SK-N-SH (cell line): ENCODE measurements around the gene AGBL4. TPM values are rescaled to one million over a fixed set of nuclear protein-coding genes. Genes with fewer than 3 reads are reported as not detected.

Experiments used
- CTCF ChIA-PET: fragments of 300-600, 350-600 bp; formaldehyde crosslinking; extraction: SDS; loops from one replicate; lab custom pipeline; 2021; lab: Yijun Ruan, JAX
- POLR2A ChIA-PET: fragments of 350-600 bp; sonication (Branson Sonifier 250); formaldehyde crosslinking; extraction: SDS; loops from one replicate; lab custom pipeline; 2020; ENCODE audit warnings: antibody characterized with exemption, inconsistent platforms; lab: Yijun Ruan, JAX
- DNase-seq: peaks from one replicate; pipeline ENCODE4 v3.0.0; 2012
- H2AFZ ChIP-seq: fragments of 200-600 bp; sonication (generic); 2 replicates; pipeline ENCODE4 v1.8.1; 2016; ENCODE audit warnings: antibody characterized with exemption, mild to moderate bottlenecking, low read depth
- H3F3A ChIP-seq: fragments of 200-600 bp; sonication (generic); replicated peaks from 2 replicates; pipeline ENCODE3; 2016; ENCODE audit warnings: antibody characterized with exemption, mild to moderate bottlenecking; ENCODE audit not compliant: insufficient read depth
- H3K27ac ChIP-seq, 2 experiments: fragments of 200-500 bp in 1 of 2; fragments of 200-600 bp in 1 of 2; sonication (Bioruptor generic) in 1 of 2; sonication (generic), shearing (Covaris generic) in 1 of 2; 2 replicates each; pipeline versions ENCODE4 v1.5.1 to v1.6.1; 2014 to 2016; ENCODE audit warnings: low read depth in 2 of 2, inconsistent platforms in 1 of 2, low read length in 1 of 2, mild to moderate bottlenecking in 1 of 2, mixed read lengths in 1 of 2
- H3K27me3 ChIP-seq: fragments of 200-600 bp; sonication (generic), shearing (Covaris generic); 2 replicates; pipeline ENCODE4 v1.6.1; 2016; ENCODE audit warnings: mixed run types; ENCODE audit not compliant: insufficient read depth
- H3K36me3 ChIP-seq, 2 experiments: fragments of 200-500 bp in 1 of 2; fragments of 200-600 bp in 1 of 2; sonication (Bioruptor generic) in 1 of 2; sonication (generic) in 1 of 2; replicated peaks in 1 of 2; 2 replicates each; pipeline versions ENCODE3 to v1.5.1; 2014 to 2016; ENCODE audit warnings: low read length in 1 of 2, mild to moderate bottlenecking in 1 of 2; ENCODE audit not compliant: insufficient read depth in 2 of 2, control insufficient read depth in 1 of 2
- H3K4me1 ChIP-seq, 2 experiments: fragments of 200-500 bp in 1 of 2; fragments of 200-600 bp in 1 of 2; sonication (Bioruptor generic) in 1 of 2; sonication (generic), shearing (Covaris generic) in 1 of 2; 2 replicates each; pipeline versions ENCODE4 v1.5.1 to v1.6.1; 2014 to 2016; ENCODE audit warnings: low read depth in 1 of 2, low read length in 1 of 2, mixed run types in 1 of 2; ENCODE audit not compliant: insufficient read depth in 2 of 2, control insufficient read depth in 1 of 2
- H3K4me2 ChIP-seq: fragments of 200-600 bp; sonication (generic), shearing (Covaris generic); 2 replicates; pipeline ENCODE4 v1.6.1; 2017; ENCODE audit warnings: mixed run types
- H3K4me3 ChIP-seq, 2 experiments: fragments of 200-500 bp in 1 of 2; fragments of 200-600 bp in 1 of 2; sonication (Bioruptor generic) in 1 of 2; sonication (generic), shearing (Covaris generic) in 1 of 2; 2 replicates each; pipeline versions ENCODE4 v1.5.1 to v1.8.1; 2014 to 2016; ENCODE audit warnings: low read depth in 2 of 2, inconsistent platforms in 1 of 2, low read length in 1 of 2, mild to moderate bottlenecking in 1 of 2, mixed read lengths in 1 of 2, moderate library complexity in 1 of 2
- H3K79me2 ChIP-seq: fragments of 200-600 bp; sonication (generic); 2 replicates; pipeline ENCODE4 v1.8.1; 2017; ENCODE audit warnings: mild to moderate bottlenecking; ENCODE audit not compliant: insufficient read depth
- H3K9ac ChIP-seq: fragments of 200-600 bp; sonication (generic); 2 replicates; pipeline ENCODE4 v1.6.1; 2017; ENCODE audit warnings: mixed run types
- H3K9me2 ChIP-seq: fragments of 200-600 bp; sonication (generic); 2 replicates; pipeline ENCODE4 v1.6.1; 2017; ENCODE audit warnings: mixed run types
- H3K9me3 ChIP-seq: fragments of 200-600 bp; sonication (generic); 2 replicates; pipeline ENCODE4 v1.6.1; 2017; ENCODE audit warnings: mixed run types, mild to moderate bottlenecking, moderate library complexity
- H4K20me1 ChIP-seq: fragments of 200-600 bp; sonication (generic); 2 replicates; pipeline ENCODE4 v1.6.1; 2017; ENCODE audit warnings: mild to moderate bottlenecking, mixed run types; ENCODE audit not compliant: insufficient read depth
- CHD2 ChIP-seq: fragments of 150-350 bp; IDR thresholded peaks from 2 replicates; pipeline ENCODE4 v1.6.1; 2018; ENCODE audit warnings: low read length; ENCODE audit not compliant: partially characterized antibody
- CTCF ChIP-seq: fragments of 200-600 bp; sonication (generic); IDR thresholded peaks from 2 replicates; pipeline ENCODE4 v1.6.1; 2017; ENCODE audit warnings: antibody characterized with exemption, mild to moderate bottlenecking, moderate library complexity
- EP300 ChIP-seq, 2 experiments: IDR thresholded peaks; 2 replicates each; pipeline versions ENCODE4 v1.4.0 to v1.6.1; 2012; ENCODE audit warnings: borderline replicate concordance in 1 of 2, low read depth in 1 of 2, low read length in 1 of 2
- EZH2phosphoT487 ChIP-seq: fragments of 200-600 bp; sonication (generic); IDR thresholded peaks from 2 replicates; pipeline ENCODE4 v1.6.1; 2017; ENCODE audit warnings: low read depth, mixed run types, mild to moderate bottlenecking, antibody characterized with exemption, moderate library complexity, borderline replicate concordance
- GABPA ChIP-seq: IDR thresholded peaks from 2 replicates; pipeline ENCODE4 v1.4.0; 2012; ENCODE audit warnings: low read depth, mild to moderate bottlenecking
- GATA2 ChIP-seq: sonication (generic); formaldehyde crosslinking; IDR thresholded peaks from 2 replicates; pipeline ENCODE4 v1.5.0; 2020; ENCODE audit warnings: mild to moderate bottlenecking, missing genetic modification reagents
- IRF3 ChIP-seq: fragments of 150-350 bp; IDR thresholded peaks from 2 replicates; pipeline ENCODE4 v1.6.1; 2016; ENCODE audit warnings: mild to moderate bottlenecking, low read depth, low read length
- JUND ChIP-seq: IDR thresholded peaks from 2 replicates; pipeline ENCODE4 v1.4.0; 2012
- MAX ChIP-seq: IDR thresholded peaks from 2 replicates; pipeline ENCODE4 v1.4.0; 2012; ENCODE audit warnings: low read depth
- NRF1 ChIP-seq: IDR thresholded peaks from 2 replicates; pipeline ENCODE4 v1.6.1; 2012; ENCODE audit warnings: low read depth, mild to moderate bottlenecking, low read length
- POLR2AphosphoS5 ChIP-seq: IDR thresholded peaks from 2 replicates; pipeline ENCODE4 v1.6.1; 2012; ENCODE audit warnings: low read depth, low read length
- RAD21 ChIP-seq: IDR thresholded peaks from 2 replicates; pipeline ENCODE4 v1.6.1; 2012; ENCODE audit warnings: mild to moderate bottlenecking, low read length
- RCOR1 ChIP-seq: fragments of 150-350 bp; IDR thresholded peaks from 2 replicates; pipeline ENCODE4 v1.6.1; 2017; ENCODE audit warnings: antibody characterized with exemption, low read length
- REST ChIP-seq: IDR thresholded peaks from 2 replicates; pipeline ENCODE4 v1.6.1; 2012; ENCODE audit warnings: mild to moderate bottlenecking, low read depth, low read length, moderate library complexity
- RXRA ChIP-seq: IDR thresholded peaks from 2 replicates; pipeline ENCODE4 v1.4.0; 2012; ENCODE audit warnings: low read depth, mild to moderate bottlenecking, borderline replicate concordance
- SIN3A ChIP-seq: IDR thresholded peaks from 2 replicates; pipeline ENCODE4 v1.6.1; 2012; ENCODE audit warnings: low read depth, mild to moderate bottlenecking, low read length, moderate library complexity, borderline replicate concordance
- SMC3 ChIP-seq: IDR thresholded peaks from 2 replicates; pipeline ENCODE4 v1.6.1; 2012; ENCODE audit warnings: low read depth, low read length, improper control_type of control experiment
- USF1 ChIP-seq: IDR thresholded peaks from 2 replicates; pipeline ENCODE4 v1.4.0; 2012; ENCODE audit warnings: low read depth, borderline replicate concordance
- YY1 ChIP-seq: IDR thresholded peaks from 2 replicates; pipeline ENCODE4 v1.4.0; 2012; ENCODE audit warnings: low read depth, mild to moderate bottlenecking
- WGBS: methylation state at CpG from one replicate; pipeline ENCODE4 v1.1.6; 2017; ENCODE audit warnings: low lambda C conversion rate; 5-methylcytosine and 5-hydroxymethylcytosine counted together
- polyA plus RNA-seq, 3 experiments: library from polyadenylated mRNA; depleted of rRNA; stranded (reverse); fragments of >200 nt; gene quantifications; 2 replicates each; pipeline ENCODE4 v1.2.3, GENCODE V29; 2012

The AGBL4 gene
- polyA plus RNA-seq, 1 of the 3 experiments (the other 2 are of a cell fraction): 0.07 TPM

- Histone ChIP-seq H4K20me1 (no peaks in the 10 kb centered on the region), H3K9me3 (no peaks in the 10 kb centered on the region), H3K9me2 (no peaks in the 10 kb centered on the region), H3K9ac (no peak overlapping the region), H3K27me3 (no peaks in the 10 kb centered on the region), H3K4me2 (no peak overlapping the region), H2AFZ (no peak overlapping the region), H3K36me3 (no peaks in the 10 kb centered on the region), H3K27ac (peak overlapping the region in 1 of 2 experiments; percentile 98; a peak in 2 of 4 replicates), H3K79me2 (no peaks in the 10 kb centered on the region), H3F3A (no peaks in the 10 kb centered on the region), H3K4me3 (no peak overlapping the region), H3K4me1 (peaks cover 0 to 31% of the 10 kb centered on the region in 2 experiments; a peak in 2 of 4 replicates)
- DNase-seq: no peak
- ChIA-PET POLR2A (no interaction called here), CTCF (interaction anchor here (1.0 to 2.3 kb wide), 4 partner anchors 11 to 1419 kb away, joined by 3 to 11 read pairs (median 4); no protein-coding TSS in a partner anchor)
- 27% methylated on average over 1 of the region's 3 CpGs for WGBS
- TF ChIP-seq JUND (no peak), IRF3 (no peak), EZH2phosphoT487 (no peak), MAX (no peak), CHD2 (no peak), NRF1 (no peak), RXRA (no peak), POLR2AphosphoS5 (no peak), SMC3 (no peak), RCOR1 (no peak), GABPA (no peak), RAD21 (no peak), SIN3A (no peak), EP300 (IDR thresholded peaks at IDR 0.05; ENCODE audit: borderline replicate concordance in 1 of 2, low read depth in 1 of 2, low read length in 1 of 2) (no peak), CTCF (no peak), REST (no peak), YY1 (no peak), GATA2 (no peak), USF1 (no peak)
These were observed 1134.1 kb downstream of the AGBL4 start for GRCh38 chr1:48889615-48890014.
